ENCODE measurements around the gene SF3B1. TPM values are rescaled to one million over a fixed set of nuclear protein-coding genes. Genes with fewer than 3 reads are reported as not detected.

The SF3B1 gene
- total and polyA plus RNA-seq, 5 donors from 2014 or later, result 136 to 662 (median 175) TPM

Other genes starting within 250 kb of the SF3B1 start
- gene ANKRD44, start 124.2 kb downstream of the SF3B1 start, total RNA-seq, result 301 TPM
- 100 to 1,000 TPM in 1 of 4 donors, 10 to 100 TPM in 3; 69.6 to 104 (median 82.8) TPM for gene ANKRD44, start 124.2 kb downstream of the SF3B1 start, polyA plus RNA-seq
- 73.9 TPM for gene COQ10B, start 18.5 kb upstream of the SF3B1 start, total RNA-seq
- gene COQ10B, start 18.5 kb upstream of the SF3B1 start, polyA plus RNA-seq, result 10 to 100 TPM; 49.2 to 58.2 (median 53.6) TPM
- gene HSPD1, start 64.8 kb upstream of the SF3B1 start, total RNA-seq, result 183 TPM
- gene HSPD1, start 64.8 kb upstream of the SF3B1 start, polyA plus RNA-seq, result 100 to 1,000 TPM in 1 of 4 donors, 10 to 100 TPM in 3; 81.1 to 108 (median 93.2) TPM
- 90.4 TPM for gene HSPE1, start 65.4 kb upstream of the SF3B1 start, total RNA-seq
- 100 to 1,000 TPM; 110 to 133 (median 121) TPM for gene HSPE1, start 65.4 kb upstream of the SF3B1 start, polyA plus RNA-seq
- 22.7 TPM for gene MOB4, start 81.0 kb upstream of the SF3B1 start, total RNA-seq
- gene MOB4, start 81.0 kb upstream of the SF3B1 start, polyA plus RNA-seq, result 10 to 100 TPM; 25.1 to 36.0 (median 30.5) TPM
- gene RFTN2, start 240.6 kb upstream of the SF3B1 start, total RNA-seq, result not detected
- gene RFTN2, start 240.6 kb upstream of the SF3B1 start, polyA plus RNA-seq, result under 1 TPM; 0.06 to 0.21 (median 0.14) TPM

Measured in CD4-positive, CD25-positive, alpha-beta regulatory T cell (primary cell).